ENCODE results near the gene DRAXIN. TPM values are rescaled to one million over a fixed set of nuclear protein-coding genes. Genes with fewer than 3 reads are reported as not detected.

Gene DRAXIN
- total and polyA plus RNA-seq, 4 donors: 0.04 to 0.31 (median 0.14) TPM

GRCh38 chr1:11678442-11678841, 13.1 kb upstream of the DRAXIN start:
- no peaks in the 10 kb centered on the region for H3K9me3 ChIP-seq (ENCODE audit: control insufficient read depth in 4 of 4, insufficient read depth in 3 of 4, low read length in 3 of 4)
- DNase-seq: no peak
- H3K36me3 ChIP-seq (ENCODE audit: control insufficient read depth in 4 of 4, insufficient read depth in 4 of 4, low read length in 4 of 4): peaks cover 3 to 29% (median 11%) of the 10 kb centered on the region in 4 donors
- H3K27me3 ChIP-seq (ENCODE audit: control insufficient read depth in 3 of 3, insufficient read depth in 3 of 3, low read length in 2 of 3): no peaks in the 10 kb centered on the region
- H3K4me1 ChIP-seq (ENCODE audit: control insufficient read depth in 5 of 5, insufficient read depth in 5 of 5, low read length in 5 of 5): peaks cover 0 to 15% (median 4%) of the 10 kb centered on the region in 5 donors
- WGBS, 2 donors: 95 to 100% methylated on average over 2 of the region's 2 CpGs
- no peak overlapping the region for H3K9ac ChIP-seq (ENCODE audit: insufficient read depth in 1 of 2, low read length in 2 of 2)
- H3K4me3 ChIP-seq: no peak overlapping the region
- H3K27ac ChIP-seq (ENCODE audit: low read depth in 1 of 2, low read length in 1 of 2): no peak overlapping the region
- no peak for ATAC-seq (ENCODE audit: insufficient read depth, low FRiP score)
- TF ChIP-seq CTCF (IDR thresholded peaks at IDR 0.05; ENCODE audit: control extremely low read depth, extremely low read depth): no peak

- H3K4me1 ChIP-seq (ENCODE audit: control insufficient read depth in 5 of 5, insufficient read depth in 5 of 5, low read length in 5 of 5): peaks cover 0 to 15% (median 4%) of the 10 kb centered on the region in 5 donors
- peaks cover 0 to 17% (median 11%) of the 10 kb centered on the region in 4 donors for H3K36me3 ChIP-seq (ENCODE audit: control insufficient read depth in 4 of 4, insufficient read depth in 4 of 4, low read length in 4 of 4)
- H3K9ac ChIP-seq (ENCODE audit: insufficient read depth in 1 of 2, low read length in 2 of 2): peak overlapping the region in 1 of 2 donors; percentile 23
- H3K9me3 ChIP-seq (ENCODE audit: control insufficient read depth in 4 of 4, insufficient read depth in 3 of 4, low read length in 3 of 4): no peaks in the 10 kb centered on the region
- H3K4me3 ChIP-seq: peak overlapping the region; percentile 90
- TF ChIP-seq CTCF (IDR thresholded peaks at IDR 0.05; ENCODE audit: control extremely low read depth, extremely low read depth): no peak
- H3K27ac ChIP-seq (ENCODE audit: low read depth in 1 of 2, low read length in 1 of 2): peak overlapping the region; percentile 53 to 84
- ATAC-seq (ENCODE audit: insufficient read depth, low FRiP score) (peak; percentile 42), DNase-seq (no peak)
- H3K27me3 ChIP-seq (ENCODE audit: control insufficient read depth in 3 of 3, insufficient read depth in 3 of 3, low read length in 2 of 3): no peaks in the 10 kb centered on the region
- 9 to 14% methylated on average over 53 to 65 of the region's 65 CpGs for WGBS, 2 donors
Measured at GRCh38 chr1:11680270-11681070, 11.0 kb upstream of the DRAXIN start.

GRCh38 chr1:11681071-11681771, 10.3 kb upstream of the DRAXIN start, which contains the start of gene MAD2L2:
MAD2L2 (minus strand) TSS chr1:11681148; CDS start chr1:11680601, 547 bp downstream.
- ATAC-seq (ENCODE audit: insufficient read depth, low FRiP score) (peak; percentile 94), DNase-seq (peak; percentile 84 to 88 (median 86))
- 0 to 1% methylated on average over 63 to 71 of the region's 71 CpGs for WGBS, 2 donors
- H3K9ac ChIP-seq (ENCODE audit: insufficient read depth in 1 of 2, low read length in 2 of 2): peak within 1 kb of the TSS; percentile 23 to 46
- no peak for TF ChIP-seq CTCF (IDR thresholded peaks at IDR 0.05; ENCODE audit: control extremely low read depth, extremely low read depth)
- peaks cover 0 to 15% (median 4%) of the 10 kb centered on the region in 5 donors for H3K4me1 ChIP-seq (ENCODE audit: control insufficient read depth in 5 of 5, insufficient read depth in 5 of 5, low read length in 5 of 5)
- peaks cover 0 to 13% (median 7%) of the 10 kb centered on the region in 4 donors for H3K36me3 ChIP-seq (ENCODE audit: control insufficient read depth in 4 of 4, insufficient read depth in 4 of 4, low read length in 4 of 4)
- H3K27me3 ChIP-seq (ENCODE audit: control insufficient read depth in 3 of 3, insufficient read depth in 3 of 3, low read length in 2 of 3): no peaks in the 10 kb centered on the region
- peak within 1 kb of the TSS; percentile 90 for H3K4me3 ChIP-seq
- no peaks in the 10 kb centered on the region for H3K9me3 ChIP-seq (ENCODE audit: control insufficient read depth in 4 of 4, insufficient read depth in 3 of 4, low read length in 3 of 4)
- H3K27ac ChIP-seq (ENCODE audit: low read depth in 1 of 2, low read length in 1 of 2): peak within 1 kb of the TSS; percentile 55 to 84
